Neural cell (in vitro differentiated cells): ENCODE data around the gene RASGEF1B. TPM values are rescaled to one million over a fixed set of nuclear protein-coding genes. Genes with fewer than 3 reads are reported as not detected.

Experiments
- H2AFZ ChIP-seq: fragments of 200-600, 300-800 bp; sonication (generic), shearing (Covaris generic); 2 replicates; pipeline ENCODE4 v1.6.0; 2014; ENCODE audit warnings: low read depth, mild to moderate bottlenecking, antibody characterized with exemption, low read length, moderate library complexity
- H3F3A ChIP-seq: fragments of 200-600 bp; shearing (Covaris generic); 2 replicates; pipeline ENCODE4 v1.6.1; 2016; ENCODE audit warnings: mild to moderate bottlenecking, moderate library complexity, mixed read lengths, antibody characterized with exemption, low read length; ENCODE audit not compliant: insufficient read depth, poor library complexity, severe bottlenecking
- H3K27ac ChIP-seq: fragments of 200-600, 300-800 bp; sonication (generic), shearing (Covaris generic); 2 replicates; pipeline ENCODE4 v1.5.1; 2014; ENCODE audit warnings: mild to moderate bottlenecking, low read length, moderate library complexity
- H3K27me3 ChIP-seq: fragments of 300-800, 200-600 bp; sonication (generic), shearing (Covaris generic); 2 replicates; pipeline ENCODE4 v1.6.0; 2014; ENCODE audit warnings: mild to moderate bottlenecking, low read depth, low read length, moderate library complexity; ENCODE audit not compliant: insufficient read depth
- H3K36me3 ChIP-seq: fragments of 300-800, 200-600 bp; sonication (generic), shearing (Covaris generic); 2 replicates; pipeline ENCODE4 v1.5.1; 2014; ENCODE audit warnings: mild to moderate bottlenecking, antibody characterized with exemption, low read length, moderate library complexity; ENCODE audit not compliant: insufficient read depth
- H3K4me2 ChIP-seq: fragments of 300-800, 200-600 bp; sonication (generic), shearing (Covaris generic); 2 replicates; pipeline ENCODE4 v1.6.0; 2014; ENCODE audit warnings: mild to moderate bottlenecking, low read length
- H3K4me3 ChIP-seq: fragments of 300-800, 200-600 bp; sonication (generic), shearing (Covaris generic); 2 replicates; pipeline ENCODE4 v1.5.1; 2014; ENCODE audit warnings: mild to moderate bottlenecking, low read length, moderate library complexity
- H3K79me2 ChIP-seq: fragments of 200-600 bp; shearing (Covaris generic); replicated peaks from 2 replicates; pipeline ENCODE4 v1.6.0; 2014; ENCODE audit warnings: mild to moderate bottlenecking, low read length, moderate library complexity; ENCODE audit not compliant: insufficient read depth
- H3K9ac ChIP-seq: fragments of 300-800, 200-600 bp; sonication (generic), shearing (Covaris generic); 2 replicates; pipeline ENCODE4 v1.6.1; 2016; ENCODE audit warnings: mild to moderate bottlenecking, low read length, mixed read lengths
- H3K9me2 ChIP-seq: fragments of 200-600 bp; shearing (Covaris generic); 2 replicates; pipeline ENCODE4 v1.6.1; 2016; ENCODE audit warnings: mild to moderate bottlenecking, low read length, mixed read lengths; ENCODE audit not compliant: insufficient read depth
- H3K9me3 ChIP-seq: fragments of 200-600, 300-800 bp; sonication (generic), shearing (Covaris generic); 2 replicates; pipeline ENCODE4 v1.6.1; 2016; ENCODE audit warnings: mild to moderate bottlenecking, mixed run types, low read length, moderate library complexity, mixed read lengths
- H4K20me1 ChIP-seq: fragments of 200-600 bp; shearing (Covaris generic); 2 replicates; pipeline ENCODE4 v1.6.1; 2016; ENCODE audit warnings: mild to moderate bottlenecking, mixed run types; ENCODE audit not compliant: insufficient read depth
- CTCF ChIP-seq: fragments of 450-650 bp; IDR thresholded peaks from 2 replicates; pipeline ENCODE4 v1.5.1; 2014; ENCODE audit warnings: antibody characterized with exemption, mild to moderate bottlenecking, moderate library complexity; ENCODE audit not compliant: poor library complexity, severe bottlenecking
- EP300 ChIP-seq: fragments of 450-650 bp; conservative IDR thresholded peaks from 2 replicates; pipeline ENCODE4 v1.6.1; 2014; ENCODE audit warnings: antibody characterized with exemption, mild to moderate bottlenecking, moderate library complexity; ENCODE audit not compliant: poor library complexity, severe bottlenecking
- EZH2 ChIP-seq: fragments of 200-600, 300-800 bp; shearing (Covaris generic), sonication (generic); IDR thresholded peaks from 2 replicates; pipeline ENCODE4 v1.6.1; 2014; ENCODE audit warnings: antibody characterized with exemption, low read length, borderline replicate concordance, mild to moderate bottlenecking; ENCODE audit not compliant: insufficient read depth, poor library complexity, severe bottlenecking
- MXI1 ChIP-seq: fragments of 450-650 bp; conservative IDR thresholded peaks from 2 replicates; pipeline ENCODE4 v1.6.1; 2014; ENCODE audit warnings: antibody characterized with exemption, mild to moderate bottlenecking; ENCODE audit not compliant: poor library complexity, severe bottlenecking
- POLR2AphosphoS5 ChIP-seq: IDR thresholded peaks from 2 replicates; pipeline ENCODE4 v1.6.1; 2012
- RAD21 ChIP-seq: fragments of 450-650 bp; conservative IDR thresholded peaks from 2 replicates; pipeline ENCODE4 v1.6.1; 2014; ENCODE audit warnings: antibody characterized with exemption, mild to moderate bottlenecking, moderate library complexity
- REST ChIP-seq: IDR thresholded peaks from 2 replicates; pipeline ENCODE4 v1.6.1; 2012; ENCODE audit warnings: borderline replicate concordance
- SMC3 ChIP-seq: fragments of 450-650 bp; conservative IDR thresholded peaks from 2 replicates; pipeline ENCODE4 v1.6.1; 2014; ENCODE audit warnings: antibody characterized with exemption, mild to moderate bottlenecking, moderate library complexity; ENCODE audit not compliant: poor library complexity
- TAF1 ChIP-seq: IDR thresholded peaks from 2 replicates; pipeline ENCODE4 v1.6.1; 2012; ENCODE audit warnings: low read depth
- polyA plus RNA-seq: library from polyadenylated mRNA; depleted of rRNA; stranded (reverse); fragments of >200 nt; gene quantifications from 2 replicates; pipeline ENCODE4 v1.2.3, GENCODE V29; 2014

The RASGEF1B gene
- polyA plus RNA-seq, 1 donor from 2014 or later, result 21.5 TPM

- TF ChIP-seq EP300, result no peak
- no peak for TF ChIP-seq SMC3
- TF ChIP-seq RAD21, result no peak
- no peak for TF ChIP-seq EZH2
- TF ChIP-seq POLR2AphosphoS5, result no peak
- no peak for TF ChIP-seq CTCF
- no peak for TF ChIP-seq TAF1
- TF ChIP-seq REST, result no peak
- H3K79me2 ChIP-seq, result no peaks in the 10 kb centered on the region
Measured at GRCh38 chr4:81404741-81405140, 67.0 kb downstream of the RASGEF1B start.

GRCh38 chr4:81404294-81404693 is 67.4 kb downstream of the RASGEF1B start:
- peaks cover 42% of the 10 kb centered on the region for H3K27me3 ChIP-seq
- no peaks in the 10 kb centered on the region for H3F3A ChIP-seq

More at GRCh38 chr4:81404741-81405140, 67.0 kb downstream of the RASGEF1B start:
- Histone ChIP-seq H2AFZ (no peak overlapping the region), H3K36me3 (no peaks in the 10 kb centered on the region), H3K9ac (no peak overlapping the region), H3K9me2 (no peaks in the 10 kb centered on the region), H3K27me3 (peaks cover 37% of the 10 kb centered on the region), H3F3A (no peaks in the 10 kb centered on the region), H3K27ac (no peak overlapping the region), H4K20me1 (no peaks in the 10 kb centered on the region), H3K4me2 (no peak overlapping the region), H3K4me3 (no peak overlapping the region), H3K9me3 (no peaks in the 10 kb centered on the region)

More at GRCh38 chr4:81404294-81404693, 67.4 kb downstream of the RASGEF1B start:
- Histone ChIP-seq H3K36me3 (no peaks in the 10 kb centered on the region), H3K9me3 (no peaks in the 10 kb centered on the region), H3K79me2 (no peaks in the 10 kb centered on the region), H4K20me1 (no peaks in the 10 kb centered on the region), H3K9me2 (no peaks in the 10 kb centered on the region), H3K27ac (no peak overlapping the region), H3K9ac (no peak overlapping the region), H3K4me3 (no peak overlapping the region), H3K4me2 (no peak overlapping the region), H2AFZ (no peak overlapping the region)
- TF ChIP-seq SMC3 (no peak), EZH2 (no peak), EP300 (no peak), POLR2AphosphoS5 (no peak), REST (no peak), RAD21 (no peak), CTCF (no peak), MXI1 (no peak), TAF1 (no peak)
